HG03442 (cell line): Measurements from ENCODE around the gene FARS2.

Experiments
- ATAC-seq: cut with Tn5 transposase; IDR thresholded peaks from one replicate; pipeline ENCODE4 v1.9.1; 2021; ENCODE audit warnings: mild to moderate bottlenecking, moderate library complexity; ENCODE audit not compliant: unreplicated experiment

The FARS2 gene

GRCh38 chr6:5412663-5413062 lies 151.3 kb downstream of the FARS2 start:
- no peak for ATAC-seq

GRCh38 chr6:5416250-5416649 lies 154.9 kb downstream of the FARS2 start:
- no peak for ATAC-seq

- no peak for ATAC-seq
Measured at GRCh38 chr6:5422321-5422915, 161.1 kb downstream of the FARS2 start.

- ATAC-seq, result no peak
Measured at GRCh38 chr6:5423251-5423650, 161.9 kb downstream of the FARS2 start.

GRCh38 chr6:5424726-5425125 lies 163.4 kb downstream of the FARS2 start:
- no peak for ATAC-seq

- ATAC-seq, result no peak
Measured at GRCh38 chr6:5425267-5425666, 164.0 kb downstream of the FARS2 start.

GRCh38 chr6:5425797-5426196 lies 164.5 kb downstream of the FARS2 start:
- no peak for ATAC-seq

- no peak for ATAC-seq
Measured at GRCh38 chr6:5427586-5427985, 166.3 kb downstream of the FARS2 start.

- ATAC-seq, result no peak
Measured at GRCh38 chr6:5433324-5433723, 172.0 kb downstream of the FARS2 start.

- ATAC-seq, result no peak
Measured at GRCh38 chr6:5435449-5435848, 174.1 kb downstream of the FARS2 start.

GRCh38 chr6:5438922-5439584 lies 177.7 kb downstream of the FARS2 start:
- no peak for ATAC-seq

GRCh38 chr6:5439749-5440148 lies 178.4 kb downstream of the FARS2 start:
- ATAC-seq, result no peak

- no peak for ATAC-seq
Measured at GRCh38 chr6:5442319-5442718, 181.0 kb downstream of the FARS2 start.

- ATAC-seq, result no peak
Measured at GRCh38 chr6:5442916-5443315, 181.6 kb downstream of the FARS2 start.

GRCh38 chr6:5443491-5443890 lies 182.2 kb downstream of the FARS2 start:
- ATAC-seq, result no peak

- no peak for ATAC-seq
Measured at GRCh38 chr6:5446362-5447075, 185.2 kb downstream of the FARS2 start.

GRCh38 chr6:5447921-5448320 lies 186.6 kb downstream of the FARS2 start:
- ATAC-seq, result no peak

- no peak for ATAC-seq
Measured at GRCh38 chr6:5450073-5450472, 188.8 kb downstream of the FARS2 start.

GRCh38 chr6:5453546-5453945 lies 192.2 kb downstream of the FARS2 start:
- ATAC-seq, result no peak

- no peak for ATAC-seq
Measured at GRCh38 chr6:5455142-5455541, 193.8 kb downstream of the FARS2 start.

- ATAC-seq, result no peak
Measured at GRCh38 chr6:5457041-5457440, 195.7 kb downstream of the FARS2 start.

- ATAC-seq, result no peak
Measured at GRCh38 chr6:5457983-5458683, 196.8 kb downstream of the FARS2 start.
